GM20431 (cell line): ENCODE data around the gene RNASE8.

Experiments used
- in situ Hi-C: fragments of 300-500 bp; cut with MseI, MboI; formaldehyde crosslinking; loops from one replicate; pipeline ENCODE4 v1.15.0; 2020; ENCODE audit warnings: low sequenced_read_pairs; ENCODE audit not compliant: unreplicated experiment

RNASE8 gene

GRCh38 chr14:21102521-21103410 is 45.1 kb downstream of the RNASE8 start:
- in situ Hi-C loops: no loop called here

DNA sequence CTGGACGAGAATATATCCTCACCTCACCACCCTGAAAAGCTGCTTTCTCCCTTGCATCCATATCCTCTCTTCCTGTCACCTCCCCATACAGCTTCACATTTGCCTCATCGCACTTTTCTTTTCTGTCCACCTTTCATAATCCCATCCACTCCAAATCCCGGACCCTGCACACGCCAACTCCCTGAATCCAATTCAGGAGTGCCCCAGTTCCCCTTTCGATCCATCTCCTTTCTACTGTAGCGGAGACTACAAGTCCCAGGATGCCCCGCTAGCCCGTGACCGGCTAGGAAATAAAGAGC is 45.7 kb downstream of the RNASE8 start:
- in situ Hi-C loops: no loop called here

GRCh38 chr14:21103710-21104447 is 46.3 kb downstream of the RNASE8 start:
- in situ Hi-C loops: no loop called here

- in situ Hi-C loops: no loop called here
Measured at GRCh38 chr14:21104448-21105060, 46.9 kb downstream of the RNASE8 start.

DNA sequence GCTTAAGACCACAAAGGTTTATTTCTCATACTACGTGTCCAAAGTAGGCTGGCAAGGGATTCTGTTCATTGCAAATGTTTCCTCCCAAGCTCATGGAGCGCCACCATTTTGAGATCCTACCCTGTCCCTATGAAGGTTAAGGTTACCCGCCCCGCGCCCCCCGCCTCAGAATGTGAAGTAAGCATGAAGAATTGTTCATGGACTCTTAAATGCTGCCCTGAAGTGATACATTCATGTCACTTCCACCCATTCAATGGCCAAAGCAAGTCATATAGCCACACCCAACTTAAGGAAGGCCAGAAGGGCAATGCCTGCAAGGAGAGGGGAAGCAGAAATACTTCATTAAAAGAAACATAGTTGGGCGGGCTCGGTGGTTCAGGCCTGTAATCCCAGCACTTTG is 47.5 kb downstream of the RNASE8 start:
- in situ Hi-C loops: no loop called here

DNA sequence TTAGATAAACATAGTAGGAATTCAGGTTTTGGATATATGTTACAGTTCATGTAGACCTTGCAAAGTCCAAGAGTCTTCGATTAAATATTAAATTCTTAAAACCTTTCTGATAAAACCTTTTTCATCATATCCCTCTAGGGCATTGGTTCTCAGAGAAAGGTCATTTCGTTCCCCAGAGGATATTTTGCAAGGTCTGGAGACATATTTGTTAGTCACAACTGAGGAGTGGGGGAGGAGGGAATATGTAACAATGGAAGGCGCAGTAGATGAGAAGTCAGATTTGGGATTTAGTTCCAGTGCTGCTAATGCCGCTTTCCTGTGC is 48.5 kb downstream of the RNASE8 start:
- in situ Hi-C loops: no loop called here

- in situ Hi-C loops: no loop called here
Measured at GRCh38 chr14:21106498-21107282, 49.1 kb downstream of the RNASE8 start.

- in situ Hi-C loops: no loop called here
Measured at GRCh38 chr14:21107283-21107800, 49.7 kb downstream of the RNASE8 start.
